HG03432 (cell line): ENCODE measurements around the gene PHLPP1.
A peak's percentile ranks its signal among the peaks of the same experiment; 100 is the strongest.

Experiments used
- ATAC-seq: cut with Tn5 transposase; IDR thresholded peaks from one replicate; pipeline ENCODE4 v1.9.1; 2021; ENCODE audit warnings: mild to moderate bottlenecking, moderate library complexity; ENCODE audit not compliant: unreplicated experiment

The PHLPP1 gene

DNA sequence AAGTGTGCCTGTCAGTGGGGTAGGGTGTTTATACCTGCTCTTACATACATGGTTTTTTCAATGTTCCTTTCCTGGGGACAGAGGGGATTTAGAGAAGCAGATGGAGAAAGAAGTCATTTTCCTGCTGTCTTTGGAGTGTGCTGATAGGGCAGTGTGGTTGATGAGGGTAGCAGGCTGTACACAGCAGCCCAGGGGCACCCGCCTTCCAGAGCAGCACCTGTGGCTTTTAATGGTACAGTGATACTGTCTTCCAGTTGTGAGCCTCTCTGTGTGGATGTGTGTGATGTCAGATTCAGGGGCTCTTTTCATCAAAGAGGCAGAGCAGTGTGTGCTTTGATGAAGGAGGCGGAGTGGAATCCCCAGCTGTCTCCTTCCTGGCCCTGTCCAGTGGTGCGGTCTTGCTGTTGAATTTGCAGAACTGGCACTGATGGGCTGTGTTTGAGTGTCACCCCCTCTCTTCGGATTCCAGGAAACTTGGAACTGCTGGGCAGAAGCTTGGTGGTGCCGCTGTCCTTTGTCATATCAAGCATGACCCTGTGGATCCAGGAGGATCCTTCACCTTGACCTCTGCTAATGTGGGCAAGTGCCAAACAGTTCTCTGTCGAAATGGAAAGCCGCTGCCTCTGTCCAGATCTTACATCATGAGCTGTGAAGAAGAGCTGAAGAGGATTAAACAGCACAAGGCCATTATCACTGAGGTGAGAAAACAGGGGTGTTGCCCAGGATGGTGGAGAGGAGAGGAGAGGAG, 259.8 kb downstream of the PHLPP1 start:
- ATAC-seq: no peak

DNA sequence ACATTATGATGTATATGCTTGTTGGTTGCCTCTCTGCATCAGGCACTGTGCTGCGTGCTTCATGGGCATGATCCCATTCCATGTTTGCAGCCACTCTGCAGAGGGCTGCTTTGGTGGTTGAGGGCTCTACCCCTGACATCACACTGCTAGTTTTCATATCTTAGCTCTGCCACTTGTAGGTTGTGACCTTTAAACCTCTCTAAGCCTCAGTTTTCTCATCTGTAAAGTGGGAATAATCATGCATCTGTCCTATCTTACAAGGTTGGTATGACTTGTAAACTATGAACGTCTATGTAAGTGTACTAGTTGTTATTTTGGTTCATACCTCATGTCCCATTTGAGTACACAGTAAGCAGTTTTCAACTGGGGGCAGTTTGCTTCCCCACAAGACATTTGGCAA, 260.4 kb downstream of the PHLPP1 start:
- no peak for ATAC-seq

DNA sequence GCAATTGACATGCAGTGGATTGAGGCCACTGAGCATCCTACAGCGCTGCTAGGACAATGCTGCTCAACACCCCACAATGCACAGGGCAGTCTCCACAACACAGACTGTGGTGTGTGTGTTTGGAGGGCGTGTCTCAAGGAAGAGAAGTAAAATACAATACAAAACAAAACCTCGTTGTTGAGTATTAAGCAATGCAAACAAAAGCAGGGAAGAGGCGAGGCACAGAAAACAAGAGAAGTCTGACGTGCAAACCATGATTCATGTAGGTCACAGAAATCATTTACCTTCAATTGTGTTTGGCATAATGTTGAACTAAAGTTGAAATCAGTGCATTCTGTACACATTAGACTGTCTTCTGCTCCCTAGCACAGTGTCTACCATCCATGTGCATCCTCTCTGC, 260.9 kb downstream of the PHLPP1 start:
- no peak for ATAC-seq

DNA sequence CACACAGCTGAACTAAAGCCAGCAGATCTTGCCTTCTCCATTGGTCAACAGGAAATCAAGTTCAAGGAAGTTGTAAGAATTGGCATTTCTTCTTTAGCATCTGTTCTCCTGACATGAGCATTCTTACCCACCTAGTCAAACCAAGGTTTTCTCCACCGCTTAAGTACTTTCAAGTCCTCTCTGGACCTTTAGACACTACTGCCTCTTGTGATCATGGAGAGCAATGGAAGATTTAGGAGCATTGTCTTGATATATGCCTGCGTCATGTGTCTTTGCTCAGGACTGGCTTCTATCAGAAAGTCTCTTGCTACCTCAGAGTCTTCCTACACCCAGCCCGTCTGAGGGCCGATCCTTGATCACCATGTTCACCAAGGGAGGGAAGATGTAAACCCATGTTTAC, 262.2 kb downstream of the PHLPP1 start:
- no peak for ATAC-seq

DNA sequence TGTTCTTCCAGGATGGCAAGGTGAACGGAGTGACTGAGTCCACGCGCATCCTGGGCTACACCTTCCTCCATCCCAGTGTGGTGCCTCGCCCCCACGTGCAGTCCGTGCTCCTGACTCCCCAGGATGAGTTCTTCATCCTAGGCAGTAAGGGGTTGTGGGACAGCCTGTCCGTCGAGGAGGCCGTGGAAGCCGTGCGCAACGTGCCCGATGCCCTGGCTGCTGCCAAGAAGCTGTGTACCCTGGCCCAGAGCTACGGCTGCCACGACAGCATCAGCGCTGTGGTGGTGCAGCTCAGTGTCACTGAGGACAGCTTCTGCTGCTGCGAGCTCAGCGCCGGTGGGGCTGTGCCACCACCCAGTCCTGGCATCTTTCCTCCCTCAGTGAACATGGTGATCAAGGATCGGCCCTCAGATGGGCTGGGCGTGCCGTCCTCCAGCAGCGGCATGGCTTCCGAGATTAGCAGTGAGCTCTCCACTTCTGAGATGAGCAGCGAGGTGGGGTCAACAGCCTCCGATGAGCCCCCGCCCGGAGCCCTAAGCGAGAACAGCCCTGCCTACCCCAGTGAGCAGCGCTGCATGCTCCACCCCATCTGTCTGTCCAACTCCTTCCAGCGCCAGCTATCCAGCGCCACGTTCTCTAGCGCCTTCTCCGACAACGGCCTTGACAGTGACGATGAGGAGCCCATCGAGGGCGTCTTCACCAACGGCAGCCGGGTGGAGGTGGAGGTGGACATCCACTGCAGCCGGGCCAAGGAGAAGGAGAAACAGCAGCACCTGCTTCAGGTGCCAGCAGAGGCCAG, 263.1 kb downstream of the PHLPP1 start:
- no peak for ATAC-seq

DNA sequence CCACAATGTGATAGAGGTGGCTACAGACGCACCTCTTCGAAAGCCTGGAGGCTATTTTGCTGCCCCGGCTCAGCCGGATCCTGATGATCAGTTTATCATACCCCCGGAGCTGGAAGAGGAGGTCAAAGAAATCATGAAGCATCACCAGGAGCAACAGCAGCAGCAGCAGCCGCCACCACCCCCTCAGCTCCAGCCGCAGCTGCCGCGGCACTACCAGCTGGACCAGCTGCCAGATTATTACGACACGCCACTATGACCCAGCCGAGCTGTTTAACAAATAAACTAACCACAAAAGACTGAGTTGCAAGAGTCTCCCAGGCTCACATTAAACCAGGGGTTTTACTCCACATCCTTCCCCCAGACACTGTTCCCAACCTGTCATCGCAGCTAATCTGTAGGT, 263.8 kb downstream of the PHLPP1 start:
- no peak for ATAC-seq

DNA sequence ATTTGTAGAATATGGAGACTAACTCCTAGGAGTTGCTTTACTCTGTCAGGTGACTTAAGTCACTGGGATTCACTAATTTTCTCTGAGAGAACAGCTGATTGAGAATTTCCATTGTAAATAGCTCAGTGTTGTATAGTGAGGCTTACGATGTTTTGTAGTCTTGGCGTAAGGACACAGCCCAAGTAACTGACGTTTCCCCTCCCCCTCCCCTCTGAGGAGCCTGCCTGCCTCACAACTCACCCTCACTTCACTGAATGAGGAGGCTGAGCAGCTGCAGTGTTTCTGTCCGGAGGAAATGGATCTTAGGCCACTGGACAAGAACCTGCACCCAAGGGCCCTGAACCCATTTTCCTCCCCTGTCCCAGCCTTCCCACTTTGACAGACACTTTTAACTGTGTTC, 264.6 kb downstream of the PHLPP1 start:
- ATAC-seq: no peak

DNA sequence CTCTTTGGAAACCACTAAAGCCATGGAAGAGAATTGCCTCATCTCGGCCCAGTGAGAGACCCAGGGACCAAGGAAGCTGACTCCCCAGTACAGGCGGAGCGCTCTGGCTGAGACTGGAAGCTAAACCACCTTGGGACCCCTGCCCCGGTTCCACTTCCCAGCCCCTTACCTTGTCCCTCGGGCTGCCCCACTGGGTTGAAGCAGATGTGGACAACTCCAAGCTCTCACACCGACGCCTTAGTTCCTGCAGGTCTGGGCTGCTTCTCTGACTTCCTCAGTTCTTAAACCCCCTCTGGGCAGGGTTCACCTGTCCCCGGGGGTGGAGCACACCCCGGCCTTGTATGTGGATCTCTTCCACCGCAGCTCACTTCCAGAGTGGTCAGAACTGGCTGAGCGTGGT, 266.2 kb downstream of the PHLPP1 start:
- ATAC-seq: no peak

DNA sequence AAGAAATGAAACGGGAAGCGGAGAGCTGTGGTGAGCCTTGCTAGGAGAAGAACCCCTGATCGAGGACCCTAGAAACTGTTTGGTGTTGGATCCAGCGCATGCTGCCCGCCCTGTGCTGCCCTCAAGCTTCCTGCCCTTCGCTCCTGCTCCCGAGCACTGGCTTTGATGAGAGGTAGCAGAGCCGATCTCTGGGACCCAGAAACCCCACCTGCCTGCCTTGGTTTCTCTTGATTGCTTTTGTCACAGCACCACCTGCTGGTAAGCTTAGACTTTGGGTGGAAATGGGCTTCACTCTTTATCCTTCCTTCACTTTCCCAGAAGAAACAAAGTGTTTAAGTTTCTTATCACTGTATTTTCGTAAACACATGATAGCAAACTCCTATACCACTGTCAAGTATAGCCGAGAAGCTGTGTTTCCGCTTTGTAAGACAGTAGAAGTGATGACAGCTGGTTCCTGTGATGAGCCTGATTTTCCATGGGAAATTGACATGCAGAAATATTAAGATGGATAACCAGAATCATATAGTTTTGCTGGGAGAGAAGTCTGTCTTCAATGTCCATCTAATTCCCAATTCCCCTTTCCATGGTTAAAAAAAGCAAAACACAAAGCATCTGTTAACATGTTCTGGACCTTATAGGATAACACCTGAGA, 267.4 kb downstream of the PHLPP1 start:
- ATAC-seq: peak; percentile 56

DNA sequence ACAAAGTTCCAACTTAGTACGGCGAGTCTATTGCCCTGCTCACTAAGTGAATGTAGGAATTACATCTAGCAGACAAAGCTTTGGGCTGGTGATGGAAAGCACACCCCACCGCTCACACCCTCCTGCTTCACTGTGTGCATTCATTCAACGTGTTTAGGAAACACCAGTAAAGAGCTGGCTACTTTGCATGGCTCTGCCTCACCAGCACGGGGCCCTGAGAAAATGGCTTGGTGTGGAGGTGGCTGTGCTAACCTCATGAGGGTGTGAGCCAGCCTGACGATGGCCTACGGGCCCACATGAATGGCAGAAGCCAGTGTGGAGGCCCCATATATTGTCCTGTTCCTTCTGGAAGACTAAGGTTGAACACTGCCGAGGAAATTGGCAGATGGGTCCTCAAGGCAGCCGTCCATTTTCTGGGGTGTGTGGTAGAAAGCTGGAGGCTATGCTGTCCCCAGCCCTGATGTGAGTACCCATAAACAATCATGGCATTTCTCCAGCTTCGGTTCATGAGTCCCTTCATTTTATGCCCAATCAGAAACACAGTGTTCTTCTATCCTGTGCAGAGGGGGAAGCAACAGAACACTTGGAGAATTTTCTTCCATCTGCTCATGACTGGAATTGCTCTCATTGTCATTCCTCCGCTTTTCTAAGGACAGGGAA, 269.4 kb downstream of the PHLPP1 start:
- no peak for ATAC-seq

DNA sequence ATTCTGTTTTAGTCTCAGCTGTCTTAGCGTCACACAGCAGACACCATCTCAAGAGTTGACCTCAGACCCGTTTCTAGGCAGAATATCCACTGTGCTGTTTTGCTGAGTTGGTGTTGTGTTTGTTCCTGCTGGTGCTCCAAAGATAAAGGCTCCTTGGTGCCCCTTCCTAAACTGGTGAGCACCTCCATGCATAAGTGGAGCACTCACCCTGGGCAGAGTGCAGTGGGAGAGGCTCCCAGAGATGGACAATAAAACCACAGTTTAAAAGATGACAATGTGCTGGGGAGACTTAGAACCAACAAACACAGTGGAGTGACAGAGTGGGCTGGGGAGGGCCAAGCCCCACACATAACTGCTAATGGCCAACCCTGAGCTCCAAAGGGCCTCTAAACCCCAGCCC, 271.1 kb downstream of the PHLPP1 start:
- no peak for ATAC-seq

DNA sequence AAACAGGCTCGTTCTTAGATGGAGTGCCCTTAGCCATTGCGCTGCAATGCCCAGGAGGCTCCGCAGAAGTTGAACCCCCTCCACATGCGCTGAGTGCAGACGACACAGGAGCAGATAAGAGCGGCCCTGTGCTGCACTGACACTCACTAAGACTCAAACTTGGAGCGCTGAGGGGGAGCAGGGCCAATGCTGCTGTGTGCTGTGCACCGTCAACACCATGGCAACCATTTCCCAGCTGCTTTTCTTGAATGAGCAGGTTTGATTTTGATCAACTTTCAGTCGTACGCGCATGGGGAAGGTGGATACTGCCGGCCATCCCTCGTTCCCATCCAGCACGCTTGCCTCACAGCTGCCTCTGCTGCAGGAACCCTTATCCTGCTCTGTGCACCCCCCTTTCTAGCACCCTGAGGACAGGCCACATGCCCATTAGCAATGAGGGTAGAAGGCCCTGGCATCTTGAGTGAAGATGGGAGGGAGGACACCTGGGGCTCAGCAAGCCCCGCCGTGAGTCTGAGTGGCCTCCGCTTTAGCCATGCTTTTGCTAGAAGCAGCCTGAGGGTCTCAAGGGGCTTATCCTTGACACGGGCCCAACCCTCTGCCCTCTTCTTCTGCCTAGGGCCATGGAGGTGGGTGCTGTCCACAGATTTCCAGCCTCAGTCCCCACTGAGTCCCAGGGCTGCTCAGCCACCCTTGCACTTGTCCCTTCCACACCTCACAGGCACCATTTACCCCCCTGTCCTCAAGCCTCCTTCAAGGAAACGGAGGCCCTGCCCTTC, 271.9 kb downstream of the PHLPP1 start:
- no peak for ATAC-seq

DNA sequence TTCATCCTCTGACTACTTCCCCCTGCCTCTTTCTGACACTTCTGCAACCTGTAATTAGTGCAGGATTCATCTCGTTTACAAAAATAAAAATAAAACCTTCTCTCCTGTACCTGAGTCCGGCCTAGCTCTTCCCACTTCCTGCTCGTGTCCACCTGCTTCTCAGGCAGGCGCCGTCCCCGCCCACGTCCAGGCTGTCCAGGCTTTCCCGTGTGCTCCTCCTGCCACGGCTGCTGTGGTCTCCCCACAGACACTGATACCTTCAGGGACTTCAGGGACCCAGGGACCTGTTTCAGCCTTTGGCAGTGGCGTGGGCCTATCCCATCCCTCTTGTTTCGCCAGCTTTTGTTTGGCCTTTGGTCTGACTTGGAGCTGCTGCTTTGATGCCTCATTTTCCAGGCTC, 272.5 kb downstream of the PHLPP1 start:
- ATAC-seq: no peak

DNA sequence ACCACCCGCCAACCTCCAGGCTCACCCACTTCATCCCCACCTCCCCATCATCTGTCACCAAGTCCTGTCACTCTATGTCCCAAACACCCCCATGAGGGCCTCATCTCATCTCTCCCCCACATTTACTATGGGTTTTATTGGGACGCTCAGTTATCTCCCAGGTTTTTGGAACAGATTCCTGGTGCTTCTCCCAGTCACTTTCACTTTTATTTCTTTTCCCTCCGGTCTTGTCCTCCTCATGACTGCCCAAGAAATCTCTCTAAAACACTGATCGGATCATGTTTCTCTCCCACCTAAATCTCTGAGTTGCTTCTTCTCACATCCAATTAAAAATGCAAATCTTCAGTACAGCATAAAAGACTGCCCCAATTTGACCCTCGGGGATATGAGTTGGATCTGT, 273.1 kb downstream of the PHLPP1 start:
- no peak for ATAC-seq

DNA sequence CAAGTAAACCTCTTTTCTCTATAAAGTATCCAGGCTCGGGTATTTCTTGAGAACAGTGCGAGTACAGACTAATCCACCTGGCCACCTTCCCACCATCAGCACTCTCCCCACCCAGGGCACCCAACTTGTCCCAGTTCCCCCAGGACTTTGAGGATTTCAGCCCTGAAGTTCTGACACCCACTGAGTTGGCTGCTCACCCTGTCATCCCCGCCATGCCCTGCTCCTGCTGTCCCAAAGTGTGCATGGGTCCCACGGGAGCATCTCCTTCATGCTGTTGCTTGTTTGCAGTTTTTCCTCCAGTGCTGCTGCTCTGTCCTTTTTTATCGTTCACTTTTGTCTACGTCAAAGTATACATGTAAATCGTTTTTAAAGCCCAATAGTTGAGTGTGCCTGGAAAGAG, 273.9 kb downstream of the PHLPP1 start:
- ATAC-seq: no peak

DNA sequence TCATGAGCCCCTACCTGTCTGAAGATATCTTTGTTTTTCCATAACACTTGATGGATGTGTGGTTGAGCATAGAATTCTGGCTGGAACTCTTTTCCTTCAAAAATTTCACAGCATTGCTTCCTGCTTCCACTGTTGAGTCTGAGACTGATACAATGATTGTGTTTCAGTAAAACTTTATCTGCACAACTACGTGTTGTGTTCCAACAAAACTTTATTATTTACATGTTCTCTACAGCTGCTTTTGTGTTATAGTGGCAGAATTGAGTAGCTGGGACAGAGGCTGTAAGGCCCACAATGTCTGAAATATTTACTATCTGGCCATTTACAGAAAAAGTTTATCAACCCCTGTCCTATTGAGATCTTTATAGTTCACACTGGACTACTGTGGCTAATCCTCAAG, 275.3 kb downstream of the PHLPP1 start:
- ATAC-seq: no peak

DNA sequence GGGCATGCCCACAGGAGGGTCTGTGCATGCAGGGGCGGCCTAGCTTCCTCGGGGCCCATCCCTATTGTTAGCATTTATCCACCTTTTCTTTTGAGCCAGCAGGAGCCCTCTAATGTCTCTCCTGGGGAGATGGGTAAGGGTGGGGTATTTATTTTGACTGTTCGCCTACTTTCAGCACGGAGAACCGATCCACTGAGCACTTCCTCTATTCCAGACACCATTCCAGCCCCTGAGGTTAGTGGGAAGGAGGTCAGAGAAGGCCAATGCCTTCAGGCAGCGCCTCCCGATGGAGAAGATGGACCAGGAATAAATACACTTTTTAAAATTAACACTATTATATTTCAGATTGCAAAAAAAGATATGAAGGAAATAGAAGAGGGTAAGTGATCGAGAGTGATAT, 276.0 kb downstream of the PHLPP1 start:
- ATAC-seq: no peak

DNA sequence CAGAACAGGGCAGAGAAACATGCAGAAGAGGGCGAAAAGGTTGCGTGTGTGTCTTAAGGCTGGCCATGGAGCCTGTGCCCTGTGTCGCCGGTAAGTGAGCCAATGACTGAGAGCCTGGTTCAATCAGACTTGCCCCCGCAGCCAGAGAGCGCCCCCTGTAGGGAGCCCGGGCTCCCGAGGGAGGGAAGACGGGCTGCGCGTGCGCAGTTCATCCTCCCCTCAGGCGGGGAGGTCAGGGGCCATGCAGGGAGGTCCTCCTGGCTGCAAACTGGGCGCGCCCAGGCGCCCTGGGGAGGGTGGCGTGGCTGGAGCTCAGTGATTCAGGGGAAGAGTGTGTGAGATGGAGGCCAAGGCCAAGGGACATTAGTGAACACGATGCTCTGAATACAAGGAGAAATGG, 276.6 kb downstream of the PHLPP1 start:
- no peak for ATAC-seq

DNA sequence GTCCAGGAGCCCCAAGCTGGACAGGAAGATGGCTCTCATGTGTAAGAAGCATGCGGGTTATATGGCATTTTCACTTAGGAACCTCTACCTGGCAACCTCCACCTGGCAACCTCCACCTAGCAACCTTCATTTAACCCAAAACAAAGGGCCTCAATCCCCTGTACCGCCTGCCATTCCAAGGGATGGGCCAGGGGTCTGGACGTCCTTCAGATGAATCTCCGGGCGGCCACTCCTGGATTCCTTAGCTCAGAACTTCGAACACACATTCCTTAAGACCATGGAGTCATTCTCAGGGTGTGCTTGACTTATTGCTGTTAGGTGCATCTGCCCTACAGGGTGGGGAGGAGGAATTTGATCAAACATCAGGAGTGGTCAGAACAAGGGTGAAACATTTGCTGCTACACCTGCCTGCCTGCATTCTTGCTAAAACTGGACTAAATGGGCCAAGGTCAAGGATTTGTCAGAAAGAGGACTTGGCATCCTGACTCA, 277.6 kb downstream of the PHLPP1 start:
- ATAC-seq: no peak

DNA sequence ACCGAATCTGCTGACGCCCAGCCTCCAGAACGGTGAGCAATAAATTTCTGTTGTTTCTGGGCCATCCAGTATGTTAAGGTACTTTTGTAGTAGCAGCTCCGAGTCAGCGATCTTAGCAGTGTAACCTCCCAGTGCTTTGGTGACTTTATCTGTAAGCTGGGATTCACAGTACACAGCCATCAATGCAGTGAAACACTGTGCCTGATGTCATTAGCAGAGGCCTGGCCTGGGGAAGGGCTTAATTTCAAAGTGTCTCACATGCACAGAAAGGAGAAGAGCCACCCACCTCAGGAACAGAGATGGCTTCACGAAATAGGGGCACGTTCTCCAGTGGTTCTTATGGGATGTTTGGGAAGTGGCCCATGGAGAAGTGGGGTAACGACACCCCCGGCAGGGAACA, 281.2 kb downstream of the PHLPP1 start:
- no peak for ATAC-seq

DNA sequence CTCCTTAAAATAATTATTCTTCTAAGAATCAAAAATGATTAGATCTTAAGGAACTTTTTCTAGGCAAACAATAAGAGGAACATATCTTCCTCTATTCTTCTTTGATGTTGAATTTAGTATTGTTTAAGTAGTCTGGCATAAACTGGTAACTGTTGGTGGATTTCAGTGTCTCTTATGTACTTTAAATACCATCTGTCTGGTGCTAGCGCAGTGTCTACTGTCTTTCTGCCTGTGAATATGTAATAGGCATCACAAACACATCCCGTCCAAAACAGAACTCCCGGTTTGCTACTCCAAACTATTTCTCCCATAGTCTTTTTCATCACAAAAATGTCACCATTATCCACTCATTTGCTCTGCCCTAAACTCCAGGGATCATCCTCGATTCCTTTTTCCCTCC, 281.7 kb downstream of the PHLPP1 start:
- no peak for ATAC-seq
